Neural crest cell (in vitro differentiated cells): ENCODE data around the gene TRPM4. TPM values are rescaled to one million over a fixed set of nuclear protein-coding genes. Genes with fewer than 3 reads are reported as not detected.

Source experiments
- DNase-seq: peaks from one replicate; pipeline ENCODE4 v3.0.0; 2021; ENCODE audit warnings: low read depth, mixed read lengths, low spot score
- H3K27ac Mint-ChIP-seq: one replicate; pipeline ENCODE4 v1.8.0; 2021; ENCODE audit warnings: mild to moderate bottlenecking, mixed read lengths; ENCODE audit not compliant: unreplicated experiment
- H3K27me3 Mint-ChIP-seq: 2 replicates; pipeline ENCODE4 v1.8.0; 2021; ENCODE audit warnings: low read depth, mild to moderate bottlenecking, mixed read lengths
- H3K36me3 Mint-ChIP-seq: 2 replicates; pipeline ENCODE4 v1.8.0; 2021; ENCODE audit warnings: low read depth, mild to moderate bottlenecking, mixed read lengths
- H3K4me1 Mint-ChIP-seq: 2 replicates; pipeline ENCODE4 v1.8.0; 2021; ENCODE audit warnings: mixed read lengths
- H3K4me3 Mint-ChIP-seq: one replicate; pipeline ENCODE4 v1.8.0; 2021; ENCODE audit warnings: mild to moderate bottlenecking, mixed read lengths
- H3K9me3 Mint-ChIP-seq: 2 replicates; pipeline ENCODE4 v1.8.0; 2021; ENCODE audit warnings: mixed read lengths
- CTCF ChIP-seq: fragments of 200-600 bp; sonication (generic); conservative IDR thresholded peaks from 2 replicates; pipeline ENCODE4 v1.5.0; 2021; ENCODE audit warnings: antibody characterized with exemption, mild to moderate bottlenecking
- total RNA-seq: library from RNA; stranded (reverse); gene quantifications from 2 replicates; pipeline ENCODE4 v1.2.1, GENCODE V29; 2021

The TRPM4 gene
- total RNA-seq, 1 donor from 2014 or later: 8.1 TPM

DNA sequence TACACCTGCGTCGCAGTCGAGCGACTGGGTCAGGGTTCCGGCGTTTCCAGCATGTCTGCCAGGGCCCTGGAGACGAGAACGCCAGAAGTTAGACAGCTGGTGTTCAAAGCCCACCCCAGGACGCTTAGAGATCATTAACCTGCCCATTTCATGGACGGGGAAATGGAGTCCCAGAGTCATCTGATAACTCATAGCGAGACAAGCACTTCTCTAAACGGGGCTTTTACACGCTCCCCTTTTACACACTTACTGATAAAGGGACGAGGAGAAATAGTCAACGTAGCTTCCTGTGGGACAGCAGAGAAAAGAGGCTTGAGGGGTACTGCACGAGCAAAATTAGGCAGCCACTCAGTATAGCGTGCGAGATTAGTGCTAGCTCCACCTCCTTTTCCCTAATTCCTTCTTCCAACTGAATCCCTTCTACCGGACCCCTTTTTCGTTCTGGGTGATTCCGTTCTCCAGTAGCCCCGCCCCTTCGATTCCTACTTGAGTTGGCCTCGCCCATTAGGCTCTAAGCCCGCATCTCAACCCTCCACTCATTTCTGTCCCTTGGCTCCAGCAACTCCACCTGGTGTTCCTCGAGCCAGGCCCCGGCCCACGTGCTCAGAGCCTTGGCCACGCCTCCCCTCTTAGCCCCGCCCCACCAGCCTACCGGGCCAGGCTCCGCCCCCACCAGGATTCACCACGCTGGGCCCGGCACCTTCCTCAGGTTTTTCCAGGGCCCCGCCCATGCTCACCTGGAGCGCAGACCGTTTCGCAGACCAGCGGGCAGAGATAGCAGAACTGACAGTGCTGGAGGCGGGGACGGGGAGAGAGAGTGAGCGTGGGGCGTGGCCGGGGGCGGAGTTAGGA, 6.1 kb upstream of the TRPM4 start:
- H3K36me3 Mint-ChIP-seq: no peaks in the 10 kb centered on the region
- no peak for TF ChIP-seq CTCF
- H3K27ac Mint-ChIP-seq: peak overlapping the region; percentile 78
- peaks cover 40% of the 10 kb centered on the region for H3K4me1 Mint-ChIP-seq
- peak overlapping the region; percentile 85 for H3K4me3 Mint-ChIP-seq
- DNase-seq: peak; percentile 48
- peaks cover 9% of the 10 kb centered on the region for H3K9me3 Mint-ChIP-seq
- peaks cover 27% of the 10 kb centered on the region for H3K27me3 Mint-ChIP-seq

- Mint-ChIP-seq H3K27me3 (peaks cover 27% of the 10 kb centered on the region), H3K4me1 (peaks cover 35% of the 10 kb centered on the region), H3K4me3 (peak overlapping the region; percentile 85), H3K36me3 (no peaks in the 10 kb centered on the region), H3K9me3 (peaks cover 9% of the 10 kb centered on the region), H3K27ac (no peak overlapping the region)
- no peak for TF ChIP-seq CTCF
- DNase-seq: no peak
Measured at GRCh38 chr19:49152119-49152550, 5.5 kb upstream of the TRPM4 start.

DNA sequence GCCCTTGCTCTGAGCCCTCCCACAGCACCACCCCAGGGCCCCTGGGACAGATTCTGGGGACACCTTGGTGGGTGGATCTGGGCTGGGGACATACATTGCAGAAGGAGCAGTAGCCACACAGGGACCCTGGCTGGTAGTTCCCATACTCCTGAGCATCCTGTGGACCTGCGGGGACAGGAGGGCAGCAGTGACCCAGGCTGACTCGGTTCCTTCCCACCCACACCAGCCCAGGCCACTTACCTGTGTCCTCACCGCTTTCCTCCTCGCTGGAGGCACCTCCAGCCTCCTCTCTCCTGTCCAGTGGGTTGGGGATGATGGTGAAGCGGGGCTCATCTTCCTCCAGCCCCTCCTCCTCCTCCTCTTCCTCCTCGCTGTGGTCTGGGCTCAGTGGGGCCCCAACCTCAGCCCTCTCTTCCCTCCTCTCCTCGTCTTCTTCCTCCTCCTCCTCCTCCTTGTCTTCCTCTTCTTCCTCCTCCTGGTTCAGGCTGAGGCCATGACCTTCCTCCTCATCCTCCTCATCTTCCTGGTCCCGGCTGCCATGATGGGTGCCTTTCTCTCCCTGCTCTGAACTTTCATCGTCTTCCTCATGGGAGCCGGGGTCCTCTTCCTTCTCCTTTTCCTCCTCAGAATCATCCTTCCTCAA, 4.3 kb upstream of the TRPM4 start:
- Mint-ChIP-seq H3K27me3 (peaks cover 32% of the 10 kb centered on the region), H3K9me3 (peaks cover 9% of the 10 kb centered on the region), H3K4me1 (peaks cover 39% of the 10 kb centered on the region), H3K36me3 (no peaks in the 10 kb centered on the region), H3K4me3 (peak overlapping the region; percentile 72), H3K27ac (no peak overlapping the region)
- no peak for TF ChIP-seq CTCF
- no peak for DNase-seq

DNA sequence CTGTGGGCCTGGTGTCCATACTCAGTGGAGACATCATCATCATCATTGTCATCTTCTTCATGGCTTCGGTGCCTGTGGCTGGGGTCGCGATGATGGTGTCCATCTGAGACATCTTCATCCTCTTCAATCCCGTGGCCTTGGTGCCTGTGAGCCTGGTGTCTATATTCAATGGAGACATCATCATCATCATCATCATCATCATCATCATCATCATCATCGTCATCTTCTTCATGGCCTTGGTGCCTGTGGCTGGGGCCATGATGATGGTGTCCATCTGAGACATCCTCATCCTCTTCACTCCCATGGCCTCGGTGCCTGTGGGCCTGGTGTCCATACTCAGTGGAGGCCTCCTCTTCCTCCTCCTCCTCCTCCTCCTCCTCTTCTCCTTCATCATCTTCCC, 3.3 kb upstream of the TRPM4 start:
- peak overlapping the region; percentile 50 for H3K4me3 Mint-ChIP-seq
- TF ChIP-seq CTCF: no peak
- H3K9me3 Mint-ChIP-seq: peaks cover 9% of the 10 kb centered on the region
- DNase-seq: no peak
- H3K27ac Mint-ChIP-seq: no peak overlapping the region
- H3K27me3 Mint-ChIP-seq: peaks cover 32% of the 10 kb centered on the region
- peaks cover 36% of the 10 kb centered on the region for H3K4me1 Mint-ChIP-seq
- no peaks in the 10 kb centered on the region for H3K36me3 Mint-ChIP-seq

- Mint-ChIP-seq H3K27ac (no peak within 1 kb of the TSS), H3K9me3 (peaks cover 9% of the 10 kb centered on the region), H3K27me3 (peaks cover 29% of the 10 kb centered on the region), H3K4me1 (peaks cover 26% of the 10 kb centered on the region), H3K4me3 (peak within 1 kb of the TSS; percentile 75), H3K36me3 (no peaks in the 10 kb centered on the region)
- no peak for DNase-seq
- TF ChIP-seq CTCF: no peak
Measured at GRCh38 chr19:49155005-49155819, 2.4 kb upstream of the TRPM4 start, which contains the start of gene HRC. TSS of gene HRC (minus strand) at chr19:49155396. CDS start at chr19:49155237, 159 bp downstream.
